HCT116 (cell line): Measurements from ENCODE around the gene EPHA2. TPM values are rescaled to one million over a fixed set of nuclear protein-coding genes. Genes with fewer than 3 reads are reported as not detected.
A peak's percentile ranks its signal among the peaks of the same experiment; 100 is the strongest.

Experiments used
- ATAC-seq: fragments of 200-7000 bp; cut with Tn5 transposase; 2 replicates; pipeline ENCODE4 v1.9.1; 2020; ENCODE audit warnings: mild to moderate bottlenecking, moderate library complexity
- BruUV-seq: library from RNA; stranded (reverse); fragments of 400-500 nt; replicated peaks from 2 replicates; lab custom pipeline; 2021; lab: Mats Ljungman, UMichigan
- CTCF ChIA-PET: fragments of 300-600 bp; sonication (Branson Sonifier 250); formaldehyde crosslinking; loops from one replicate; lab custom pipeline; 2021; ENCODE audit warnings: antibody characterized with exemption; lab: Charles Lee
- POLR2A ChIA-PET: fragments of 300-600, 350-600 bp; sonication (Branson Sonifier 250); formaldehyde crosslinking; loops from one replicate; lab custom pipeline; 2021; ENCODE audit warnings: antibody characterized with exemption; lab: Charles Lee
- RAD21 ChIA-PET, 2 experiments: fragments of 300-600 bp; sonication (Branson Sonifier 250); formaldehyde crosslinking; loops; one replicate each; lab custom pipeline; 2023; ENCODE audit warnings: low total read pairs in 2 of 2; ENCODE audit not compliant: uncharacterized antibody in 2 of 2, unreplicated experiment in 2 of 2, low non-redundant PET in 1 of 2; lab: Charles Lee
- DNase-seq: peaks from one replicate; pipeline ENCODE4 v3.0.0-alpha.2; 2010; ENCODE audit warnings: low read depth, low spot score
- H2AFZ ChIP-seq: fragments of 200-600 bp; shearing (Covaris generic), sonication (generic); 2 replicates; pipeline ENCODE4 v1.6.1; 2017; ENCODE audit warnings: low read depth, mixed run types, mixed read lengths, antibody characterized with exemption, low read length; ENCODE audit not compliant: poor library complexity, severe bottlenecking
- H3K27ac ChIP-seq: 2 replicates; pipeline ENCODE4 v1.5.1; 2012; ENCODE audit warnings: low read depth, low read length
- H3K27me3 ChIP-seq: fragments of 200-600 bp; sonication (generic); 2 replicates; pipeline ENCODE4 v1.6.1; 2016; ENCODE audit warnings: mixed run types, low read length, mixed read lengths; ENCODE audit not compliant: insufficient read depth
- H3K36me3 ChIP-seq, 2 experiments: fragments of 200-500 bp in 1 of 2; fragments of 200-600 bp in 1 of 2; sonication (Bioruptor generic) in 1 of 2; sonication (generic) in 1 of 2; 2 replicates each; pipeline versions ENCODE4 v1.5.1 to v1.6.1; 2014 to 2016; ENCODE audit warnings: low read length in 2 of 2, inconsistent platforms in 1 of 2, mixed read lengths in 1 of 2, mixed run types in 1 of 2; ENCODE audit not compliant: insufficient read depth in 2 of 2, control insufficient read depth in 1 of 2
- H3K4me1 ChIP-seq, 2 experiments: fragments of 200-600 bp in 1 of 2; sonication (generic) in 1 of 2; 2 replicates each; pipeline versions ENCODE4 v1.5.1 to v1.6.1; 2012 to 2017; ENCODE audit warnings: low read length in 2 of 2, inconsistent platforms in 1 of 2, mild to moderate bottlenecking in 1 of 2, mixed read lengths in 1 of 2, mixed run types in 1 of 2, moderate library complexity in 1 of 2; ENCODE audit not compliant: insufficient read depth in 2 of 2, control insufficient read depth in 1 of 2
- H3K4me2 ChIP-seq: fragments of 200-600 bp; sonication (generic); 2 replicates; pipeline ENCODE4 v1.6.1; 2017; ENCODE audit warnings: mixed run types, low read length, mixed read lengths
- H3K4me3 ChIP-seq, 2 experiments: fragments of 200-600 bp in 1 of 2; sonication (generic) in 1 of 2; replicated peaks in 1 of 2; 2 replicates each; pipeline ENCODE4 v1.5.1; 2011 to 2016; ENCODE audit warnings: low read length in 2 of 2, control low read depth in 1 of 2, low read depth in 1 of 2, mild to moderate bottlenecking in 1 of 2, mixed read lengths in 1 of 2, mixed run types in 1 of 2
- H3K79me2 ChIP-seq: fragments of 200-600 bp; sonication (generic); 2 replicates; pipeline ENCODE4 v1.6.1; 2017; ENCODE audit warnings: mild to moderate bottlenecking, mixed run types, low read length, moderate library complexity, mixed read lengths; ENCODE audit not compliant: insufficient read depth
- H3K9ac ChIP-seq: fragments of 200-600 bp; sonication (generic); 2 replicates; pipeline ENCODE4 v1.6.1; 2016; ENCODE audit warnings: low read length, mixed read lengths
- H3K9me2 ChIP-seq: fragments of 200-600 bp; sonication (generic), shearing (Covaris generic); 2 replicates; pipeline ENCODE4 v1.6.1; 2017; ENCODE audit warnings: mixed run types, mild to moderate bottlenecking, moderate library complexity; ENCODE audit not compliant: insufficient read depth
- H3K9me3 ChIP-seq, 2 experiments: fragments of 200-500 bp in 1 of 2; fragments of 200-600 bp in 1 of 2; sonication (Bioruptor generic) in 1 of 2; sonication (generic) in 1 of 2; 2 replicates each; pipeline ENCODE4 v1.6.1; 2014 to 2017; ENCODE audit warnings: low read length in 2 of 2, mixed read lengths in 2 of 2, inconsistent platforms in 1 of 2, low read depth in 1 of 2, mild to moderate bottlenecking in 1 of 2, mixed run types in 1 of 2, moderate library complexity in 1 of 2; ENCODE audit not compliant: control insufficient read depth in 1 of 2, insufficient read depth in 1 of 2
- H4K20me1 ChIP-seq: fragments of 200-600 bp; sonication (generic), shearing (Covaris generic); 2 replicates; pipeline ENCODE4 v1.6.1; 2017; ENCODE audit warnings: mixed run types, mild to moderate bottlenecking, moderate library complexity; ENCODE audit not compliant: insufficient read depth
- EGR1 ChIP-seq: IDR thresholded peaks from 2 replicates; pipeline ENCODE4 v1.6.1; 2012; ENCODE audit warnings: low read depth
- ELF1 ChIP-seq: IDR thresholded peaks from 2 replicates; pipeline ENCODE4 v1.6.1; 2012; ENCODE audit warnings: low read depth, borderline replicate concordance
- FOSL1 ChIP-seq: IDR thresholded peaks from 2 replicates; pipeline ENCODE4 v1.6.1; 2012; ENCODE audit warnings: low read depth
- RAD21 ChIP-seq: IDR thresholded peaks from 2 replicates; pipeline ENCODE4 v1.6.1; 2012; ENCODE audit warnings: low read depth, mild to moderate bottlenecking
- REST ChIP-seq: IDR thresholded peaks from 2 replicates; pipeline ENCODE4 v1.6.1; 2012; ENCODE audit warnings: low read depth
- TCF7L2 ChIP-seq: IDR thresholded peaks from 2 replicates; pipeline ENCODE4 v1.7.0; 2011; ENCODE audit warnings: borderline replicate concordance, inconsistent platforms; ENCODE audit not compliant: insufficient read depth, insufficient read length; ENCODE audit errors: extremely low read depth
- ZBTB33 ChIP-seq: IDR thresholded peaks from 2 replicates; pipeline ENCODE4 v1.6.1; 2011; ENCODE audit warnings: mild to moderate bottlenecking, low read length, moderate library complexity; ENCODE audit not compliant: insufficient replicate concordance; ENCODE audit errors: extremely low read depth
- intact Hi-C: fragments of 100-400 bp; cut with micrococcal nuclease; formaldehyde crosslinking; loops from 2 replicates; pipeline ENCODE4 v1.10.0; 2022
- total RNA-seq: library from RNA; stranded (reverse); gene quantifications from one replicate; pipeline ENCODE4 v1.2.1, GENCODE V29; 2021; ENCODE audit not compliant: unreplicated experiment

Gene EPHA2
- total RNA-seq, 1 experiment from 2014 or later: 164 TPM

GRCh38 chr1:16126743-16127515 lies 28.9 kb downstream of the EPHA2 start:
- no peaks in the 10 kb centered on the region for H3K9me2 ChIP-seq
- BruUV-seq: TSS peak; percentile 6
- TF ChIP-seq RAD21: no peak
- TF ChIP-seq ZBTB33: no peak
- no peak for TF ChIP-seq TCF7L2
- TF ChIP-seq FOSL1: no peak
- TF ChIP-seq ELF1: no peak
- no peak for TF ChIP-seq REST
- no peak for TF ChIP-seq EGR1
- TF ChIP-seq, all 23 proteins: peak for 0
- peaks cover 72 to 78% of the 10 kb centered on the region in 2 experiments for H3K36me3 ChIP-seq
- H3K4me1 ChIP-seq: peaks cover 2 to 17% of the 10 kb centered on the region in 2 experiments; a peak in 3 of 4 replicates
- no peak for ATAC-seq
- POLR2A ChIA-PET: no interaction called here
- RAD21 ChIA-PET: interaction anchor here in 1 of 2 experiments (0.6 kb wide), 1 partner anchor 235 kb away, joined by 3 read pairs; no protein-coding TSS in a partner anchor
- no peaks in the 10 kb centered on the region; the same call in 1 of the 2 replicates for H4K20me1 ChIP-seq
- no peak overlapping the region for H3K4me3 ChIP-seq
- H3K27ac ChIP-seq: no peak overlapping the region
- H3K27me3 ChIP-seq: no peaks in the 10 kb centered on the region
- no peaks in the 10 kb centered on the region for H3K9me3 ChIP-seq
- CTCF ChIA-PET: no interaction called here
- intact Hi-C loops: no loop called here
- H2AFZ ChIP-seq: no peak overlapping the region
- DNase-seq: no peak
- H3K9ac ChIP-seq: no peak overlapping the region
- no peak overlapping the region for H3K4me2 ChIP-seq
- H3K79me2 ChIP-seq: peaks cover 51% of the 10 kb centered on the region
